HEK293T (cell line): ENCODE results near the gene SLC37A2.

Experiments used
- ARNT ChIP-seq: fragments of 450-650 bp; IDR thresholded peaks from 2 replicates; pipeline ENCODE4 v1.6.1; 2017; ENCODE audit warnings: mild to moderate bottlenecking
- BHLHE40 ChIP-seq: fragments of 450-650 bp; IDR thresholded peaks from 2 replicates; pipeline ENCODE4 v1.6.1; 2016; ENCODE audit warnings: mild to moderate bottlenecking, moderate library complexity, borderline replicate concordance
- FOXK2 ChIP-seq: fragments of 450-650 bp; IDR thresholded peaks from 2 replicates; pipeline ENCODE4 v1.6.1; 2016; ENCODE audit warnings: mild to moderate bottlenecking
- HDGF ChIP-seq: fragments of 450-650 bp; IDR thresholded peaks from 2 replicates; pipeline ENCODE4 v1.6.1; 2017; ENCODE audit warnings: antibody characterized with exemption, borderline replicate concordance
- PKNOX1 ChIP-seq: fragments of 450-650 bp; IDR thresholded peaks from 2 replicates; pipeline ENCODE4 v1.6.1; 2016
- SP1 ChIP-seq: fragments of 450-650 bp; IDR thresholded peaks from 2 replicates; pipeline ENCODE4 v1.6.1; 2017
- TARDBP ChIP-seq: fragments of 450-650 bp; IDR thresholded peaks from 2 replicates; pipeline ENCODE4 v1.6.1; 2016

GRCh38 chr11:125022551-125022950 is 40.6 kb upstream of the SLC37A2 start:
- no peak for TF ChIP-seq SP1
- no peak for TF ChIP-seq BHLHE40
- TF ChIP-seq PKNOX1: no peak
- TF ChIP-seq TARDBP: no peak
- no peak for TF ChIP-seq ARNT
- TF ChIP-seq HDGF: no peak
- TF ChIP-seq FOXK2: no peak
